ENCODE data around the gene ASPM. TPM values are rescaled to one million over a fixed set of nuclear protein-coding genes. Genes with fewer than 3 reads are reported as not detected.
"Not testable (repeated sequence)": the region's sequence is repeated elsewhere in the genome, so short reads cannot be mapped to it uniquely, and the experiment has no call there.

The ASPM gene
- total RNA-seq, 1 donor from 2014 or later, result 8.9 TPM

DNA sequence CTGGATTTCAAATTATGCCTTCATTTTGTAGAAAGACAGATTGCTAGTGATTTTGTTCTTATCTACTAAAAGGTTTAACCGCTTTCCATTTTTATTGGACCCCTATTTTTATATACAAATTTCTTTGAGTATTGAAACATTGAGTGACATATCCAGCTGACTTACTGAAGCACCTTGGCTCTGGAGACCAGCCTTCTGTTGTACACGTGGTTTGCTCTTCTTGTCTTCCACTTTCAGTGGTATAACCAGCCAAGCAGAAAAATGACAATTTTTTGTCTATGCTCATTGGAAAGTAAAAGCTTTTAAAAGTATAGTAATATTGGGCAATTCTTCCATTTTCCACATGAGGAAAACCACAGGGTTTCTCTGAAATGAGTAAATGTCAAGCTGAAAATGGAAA lies 83.8 kb downstream of the ASPM start:
- peaks cover 35% of the 10 kb centered on the region for H3K27me3 Mint-ChIP-seq (ENCODE audit: unreplicated experiment)
- peaks cover 6% of the 10 kb centered on the region for H3K4me1 Mint-ChIP-seq (ENCODE audit: unreplicated experiment)
- H3K36me3 Mint-ChIP-seq (ENCODE audit: unreplicated experiment), result no peaks in the 10 kb centered on the region
- H3K27ac Mint-ChIP-seq (ENCODE audit: unreplicated experiment), result no peak overlapping the region
- no peak for DNase-seq (ENCODE audit: extremely low spot score, unreplicated experiment)
- H3K4me3 Mint-ChIP-seq (ENCODE audit: unreplicated experiment), result no peak overlapping the region
- H3K9me3 Mint-ChIP-seq (ENCODE audit: unreplicated experiment), result no peaks in the 10 kb centered on the region
- TF ChIP-seq, protein P1, sequence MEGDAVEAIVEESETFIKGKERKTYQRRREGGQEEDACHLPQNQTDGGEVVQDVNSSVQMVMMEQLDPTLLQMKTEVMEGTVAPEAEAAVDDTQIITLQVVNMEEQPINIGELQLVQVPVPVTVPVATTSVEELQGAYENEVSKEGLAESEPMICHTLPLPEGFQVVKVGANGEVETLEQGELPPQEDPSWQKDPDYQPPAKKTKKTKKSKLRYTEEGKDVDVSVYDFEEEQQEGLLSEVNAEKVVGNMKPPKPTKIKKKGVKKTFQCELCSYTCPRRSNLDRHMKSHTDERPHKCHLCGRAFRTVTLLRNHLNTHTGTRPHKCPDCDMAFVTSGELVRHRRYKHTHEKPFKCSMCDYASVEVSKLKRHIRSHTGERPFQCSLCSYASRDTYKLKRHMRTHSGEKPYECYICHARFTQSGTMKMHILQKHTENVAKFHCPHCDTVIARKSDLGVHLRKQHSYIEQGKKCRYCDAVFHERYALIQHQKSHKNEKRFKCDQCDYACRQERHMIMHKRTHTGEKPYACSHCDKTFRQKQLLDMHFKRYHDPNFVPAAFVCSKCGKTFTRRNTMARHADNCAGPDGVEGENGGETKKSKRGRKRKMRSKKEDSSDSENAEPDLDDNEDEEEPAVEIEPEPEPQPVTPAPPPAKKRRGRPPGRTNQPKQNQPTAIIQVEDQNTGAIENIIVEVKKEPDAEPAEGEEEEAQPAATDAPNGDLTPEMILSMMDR (IDR thresholded peaks at IDR 0.05), result no peak

DNA sequence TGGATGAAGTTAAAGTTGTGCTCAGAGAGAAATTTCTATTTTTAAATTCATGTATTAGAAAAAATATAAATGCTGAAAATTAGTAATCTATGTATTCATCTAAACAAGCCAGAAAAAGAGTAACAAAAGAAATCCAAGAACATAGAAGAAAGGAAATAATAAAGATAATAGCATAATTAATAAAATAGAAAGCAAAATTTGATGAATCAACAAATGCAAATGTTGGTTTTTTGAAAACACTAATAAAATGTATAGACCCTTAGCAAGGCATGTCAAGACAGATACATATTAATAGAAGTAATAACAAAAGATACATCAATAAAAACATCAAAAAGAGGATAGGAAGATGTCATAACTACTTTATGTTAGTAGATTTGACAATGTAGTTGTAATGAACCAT lies 97.4 kb downstream of the ASPM start:
- Mint-ChIP-seq H3K9me3 (ENCODE audit: unreplicated experiment) (peaks cover 10% of the 10 kb centered on the region), H3K4me3 (ENCODE audit: unreplicated experiment) (no peak overlapping the region), H3K36me3 (ENCODE audit: unreplicated experiment) (no peaks in the 10 kb centered on the region), H3K4me1 (ENCODE audit: unreplicated experiment) (no peaks in the 10 kb centered on the region), H3K27me3 (ENCODE audit: unreplicated experiment) (peaks cover 50% of the 10 kb centered on the region), H3K27ac (ENCODE audit: unreplicated experiment) (no peak overlapping the region)
- TF ChIP-seq, protein P1 (IDR thresholded peaks at IDR 0.05), result no peak
- no peak for DNase-seq (ENCODE audit: extremely low spot score, unreplicated experiment)

DNA sequence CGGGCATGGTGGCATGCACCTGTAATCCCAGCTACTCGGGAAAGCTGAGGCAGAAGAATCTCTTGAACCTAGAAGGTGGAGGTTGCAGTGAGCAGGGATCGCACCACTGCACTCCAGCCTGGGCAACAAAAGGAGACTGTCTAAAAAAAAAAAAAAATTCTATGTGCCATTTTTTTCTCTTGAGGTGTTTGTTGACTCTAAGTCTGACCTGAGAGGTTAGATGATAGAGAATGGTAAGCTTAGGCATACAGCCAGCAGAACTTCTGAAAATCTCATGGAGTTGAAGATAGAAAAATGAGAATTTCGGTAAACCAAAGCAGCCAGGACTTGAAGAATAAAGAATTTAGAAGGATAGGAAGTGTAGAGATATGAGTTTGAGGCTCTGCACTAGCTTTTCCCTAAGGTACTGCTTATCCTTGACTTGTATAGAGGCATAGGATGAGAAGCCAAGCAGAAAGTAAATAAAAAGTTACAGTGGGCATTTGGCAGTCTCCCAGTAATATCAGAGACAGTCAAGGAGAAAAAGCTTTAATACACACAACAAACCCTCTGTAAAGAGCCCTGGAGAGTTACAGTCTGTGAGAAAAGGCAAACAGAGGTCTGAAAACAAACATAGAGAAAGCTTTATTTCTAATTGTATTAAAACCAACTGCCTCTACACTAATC lies 103.7 kb downstream of the ASPM start:
- TF ChIP-seq, protein P1 (IDR thresholded peaks at IDR 0.05), result no peak
- Mint-ChIP-seq H3K4me1 (ENCODE audit: unreplicated experiment) (peaks cover 1% of the 10 kb centered on the region), H3K27me3 (ENCODE audit: unreplicated experiment) (peaks cover 37% of the 10 kb centered on the region), H3K4me3 (ENCODE audit: unreplicated experiment) (no peak overlapping the region), H3K9me3 (ENCODE audit: unreplicated experiment) (peaks cover 4% of the 10 kb centered on the region), H3K36me3 (ENCODE audit: unreplicated experiment) (no peaks in the 10 kb centered on the region), H3K27ac (ENCODE audit: unreplicated experiment) (no peak overlapping the region)
- DNase-seq (ENCODE audit: extremely low spot score, unreplicated experiment), result no peak

DNA sequence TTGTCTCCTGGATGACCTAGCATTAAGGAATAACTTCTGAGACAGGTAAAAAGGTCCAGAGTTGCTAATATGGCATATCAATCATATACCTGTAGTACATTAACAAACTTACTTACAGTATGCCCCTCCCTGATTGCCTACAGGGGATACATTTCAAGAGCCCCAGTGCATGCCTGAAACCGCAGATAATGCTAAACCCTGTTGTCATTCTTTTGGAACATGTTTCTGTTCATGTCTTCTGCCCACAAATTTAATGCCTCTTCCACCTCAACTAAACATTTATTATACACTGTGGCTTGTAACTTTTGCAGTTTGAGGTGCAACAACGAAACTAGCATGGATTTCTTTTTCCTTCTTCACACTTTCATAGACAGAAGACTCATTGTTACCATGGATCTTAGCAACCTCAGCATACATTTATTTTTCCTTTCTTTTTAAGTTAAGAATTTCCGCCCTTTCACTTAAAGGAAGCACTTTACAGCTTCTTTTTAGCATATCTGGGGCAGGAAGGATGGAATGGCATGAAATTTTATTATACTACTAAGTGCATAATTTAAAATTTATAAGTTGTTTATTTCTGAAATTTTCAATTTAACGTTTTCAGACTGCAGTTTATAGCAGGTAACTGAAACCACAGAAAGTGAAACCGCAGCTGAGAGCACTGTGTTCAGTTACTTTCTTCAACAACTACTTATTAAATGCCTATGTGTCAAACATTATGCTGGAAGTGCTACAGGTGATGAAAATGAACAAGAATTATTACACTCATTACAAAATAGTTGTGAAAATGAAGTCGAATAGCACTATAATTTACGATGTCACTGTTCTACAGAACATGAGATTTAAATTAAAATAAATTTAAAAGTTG lies 104.7 kb downstream of the ASPM start:
- no peak overlapping the region for H3K4me3 Mint-ChIP-seq (ENCODE audit: unreplicated experiment)
- H3K36me3 Mint-ChIP-seq (ENCODE audit: unreplicated experiment), result no peaks in the 10 kb centered on the region
- no peaks in the 10 kb centered on the region for H3K9me3 Mint-ChIP-seq (ENCODE audit: unreplicated experiment)
- H3K4me1 Mint-ChIP-seq (ENCODE audit: unreplicated experiment), result peaks cover 1% of the 10 kb centered on the region
- DNase-seq (ENCODE audit: extremely low spot score, unreplicated experiment), result no peak
- no peak overlapping the region for H3K27ac Mint-ChIP-seq (ENCODE audit: unreplicated experiment)
- H3K27me3 Mint-ChIP-seq (ENCODE audit: unreplicated experiment), result peaks cover 37% of the 10 kb centered on the region
- TF ChIP-seq, protein P1 (IDR thresholded peaks at IDR 0.05), result no peak

DNA sequence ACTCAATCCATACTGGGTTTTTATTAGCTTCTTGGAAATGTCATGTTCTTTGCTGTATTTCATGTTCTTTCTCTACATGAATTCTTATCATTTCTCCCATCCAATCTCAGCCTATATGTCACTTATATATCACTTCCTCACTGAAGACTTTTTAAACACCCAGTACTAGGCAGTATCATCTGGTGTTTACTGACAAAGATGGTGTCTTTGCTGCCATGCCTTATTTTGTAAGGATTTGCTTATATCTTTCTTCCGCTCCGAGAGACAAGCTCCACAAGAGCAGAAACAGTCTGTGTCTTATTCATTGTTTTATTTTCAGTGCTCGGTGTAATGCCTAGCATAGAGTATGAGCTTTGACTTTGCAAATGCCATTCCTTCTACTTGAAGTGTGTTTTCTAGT lies 109.6 kb downstream of the ASPM start:
- DNase-seq (ENCODE audit: extremely low spot score, unreplicated experiment), result no peak
- no peaks in the 10 kb centered on the region for H3K9me3 Mint-ChIP-seq (ENCODE audit: unreplicated experiment)
- TF ChIP-seq, protein P1 (IDR thresholded peaks at IDR 0.05), result no peak
- H3K27me3 Mint-ChIP-seq (ENCODE audit: unreplicated experiment), result peaks cover 2% of the 10 kb centered on the region
- peaks cover 7% of the 10 kb centered on the region for H3K4me1 Mint-ChIP-seq (ENCODE audit: unreplicated experiment)
- no peaks in the 10 kb centered on the region for H3K36me3 Mint-ChIP-seq (ENCODE audit: unreplicated experiment)
- H3K4me3 Mint-ChIP-seq (ENCODE audit: unreplicated experiment), result no peak overlapping the region
- H3K27ac Mint-ChIP-seq (ENCODE audit: unreplicated experiment), result no peak overlapping the region

DNA sequence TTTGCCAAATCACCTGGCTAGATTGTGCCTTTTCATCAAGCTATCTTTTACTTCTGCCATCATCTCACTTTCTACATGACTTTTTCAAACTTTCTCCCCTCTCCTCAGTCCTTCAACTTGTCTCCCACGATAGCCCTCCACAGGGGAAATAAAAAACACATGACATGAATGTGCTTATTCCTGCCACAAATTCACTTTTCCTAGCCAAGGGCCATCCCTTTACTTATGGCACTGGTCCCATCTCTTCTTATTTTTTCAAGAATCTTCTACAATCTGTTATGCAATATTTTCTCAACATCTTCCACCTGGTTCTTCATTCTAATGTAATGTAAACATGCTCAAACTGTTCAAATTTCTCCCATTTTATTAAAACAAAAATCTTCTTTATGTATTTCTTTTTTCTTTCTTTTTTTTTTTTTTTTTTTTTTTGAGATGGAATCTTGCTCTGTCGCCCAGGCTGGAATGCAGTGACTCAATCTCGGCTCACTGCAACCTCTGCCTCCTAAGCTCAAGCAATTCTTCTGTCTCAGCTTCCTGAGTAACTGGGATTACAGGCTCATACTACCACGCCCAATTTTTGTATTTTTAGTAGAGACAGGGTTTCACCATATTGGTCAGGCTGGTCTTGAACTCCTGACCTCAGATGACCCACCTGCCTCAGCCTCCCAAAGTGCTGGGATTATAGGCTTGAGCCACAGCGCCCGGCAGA lies 111.7 kb downstream of the ASPM start:
- H3K27ac Mint-ChIP-seq (ENCODE audit: unreplicated experiment), result not testable (repeated sequence)

More for the DNA sequence above, 111.7 kb downstream of the ASPM start:
- H3K27me3 Mint-ChIP-seq (ENCODE audit: unreplicated experiment); H3K4me1 Mint-ChIP-seq (ENCODE audit: unreplicated experiment); H3K4me3 Mint-ChIP-seq (ENCODE audit: unreplicated experiment); DNase-seq (ENCODE audit: extremely low spot score, unreplicated experiment); H3K9me3 Mint-ChIP-seq (ENCODE audit: unreplicated experiment); H3K36me3 Mint-ChIP-seq (ENCODE audit: unreplicated experiment): not testable (repeated sequence)

All from osteocyte (in vitro differentiated cells).